ENCODE results near the gene FADS2. TPM values are rescaled to one million over a fixed set of nuclear protein-coding genes. Genes with fewer than 3 reads are reported as not detected.
A peak's percentile ranks its signal among the peaks of the same experiment; 100 is the strongest.

FADS2 gene
- total RNA-seq, 4 donors from 2014 or later = 7.8 to 40.1 (median 16.2) TPM

DNA sequence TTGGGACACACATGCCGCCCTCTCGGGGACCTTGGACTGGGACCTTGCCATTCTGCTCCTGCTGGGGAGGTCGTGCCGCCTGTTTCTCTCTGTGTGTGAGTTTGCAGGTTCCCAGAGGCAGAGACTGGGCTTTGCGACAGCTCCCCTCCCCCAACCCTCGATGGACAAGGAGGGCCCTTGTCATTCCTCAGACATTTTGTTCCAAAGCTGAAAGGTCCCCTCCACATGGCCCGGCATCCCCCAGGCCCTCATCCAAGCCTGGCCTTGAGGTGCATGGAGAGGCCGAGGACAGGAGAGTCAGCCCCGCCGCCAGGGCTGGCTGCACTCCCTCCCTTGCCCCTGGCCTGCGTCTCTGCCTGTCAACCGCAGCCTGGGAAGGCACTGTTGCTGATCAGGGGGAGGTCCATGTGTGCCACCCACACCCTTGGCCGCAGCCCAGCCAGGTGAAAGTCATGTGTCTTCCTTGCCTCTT is 25.6 kb downstream of the FADS2 start:
- no peak for ATAC-seq (ENCODE audit: low FRiP score)
- DNase-seq (ENCODE audit: low spot score) = no peak
- no peak for TF ChIP-seq CTCF (IDR thresholded peaks at IDR 0.05)

GRCh38 chr11:61854206-61854895 is 26.3 kb downstream of the FADS2 start:
- ATAC-seq (ENCODE audit: low FRiP score) (no peak), DNase-seq (ENCODE audit: low spot score) (no peak)
- no peak for TF ChIP-seq CTCF (IDR thresholded peaks at IDR 0.05)

- no peak for TF ChIP-seq CTCF (IDR thresholded peaks at IDR 0.05)
- ATAC-seq (ENCODE audit: low FRiP score) (no peak), DNase-seq (ENCODE audit: low spot score) (no peak)
These were observed 27.0 kb downstream of the FADS2 start for GRCh38 chr11:61854966-61855714.

- no peak for DNase-seq (ENCODE audit: low spot score)
- no peak for TF ChIP-seq CTCF (IDR thresholded peaks at IDR 0.05)
- no peak for ATAC-seq (ENCODE audit: low FRiP score)
These were observed 28.0 kb downstream of the FADS2 start for GRCh38 chr11:61855939-61856680.

- TF ChIP-seq CTCF (IDR thresholded peaks at IDR 0.05) = no peak
- DNase-seq (ENCODE audit: low spot score) (no peak), ATAC-seq (ENCODE audit: low FRiP score) (peak; percentile 68)
These were observed 32.2 kb downstream of the FADS2 start for GRCh38 chr11:61860054-61860903.

DNA sequence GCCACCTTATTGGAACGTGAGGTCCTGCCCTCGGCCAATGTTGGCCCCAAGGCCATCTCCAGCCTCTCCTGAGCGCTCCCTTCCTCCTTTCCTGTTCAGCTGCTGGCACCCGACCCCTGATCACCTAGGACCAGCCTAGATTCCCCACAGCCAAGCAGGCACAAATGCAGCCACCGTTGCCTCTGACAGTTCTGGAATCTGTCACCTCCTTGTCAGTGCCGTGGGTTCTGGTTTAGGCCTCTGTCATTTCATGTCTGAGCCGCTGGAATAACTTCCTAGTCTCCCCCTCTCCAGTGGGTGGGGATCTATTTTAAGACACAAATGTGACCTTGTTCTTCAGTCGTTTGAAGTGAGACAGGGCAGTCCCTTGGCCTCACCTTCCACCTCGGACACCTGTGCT is 33.5 kb downstream of the FADS2 start:
- no peak for DNase-seq (ENCODE audit: low spot score)
- no peak for TF ChIP-seq CTCF (IDR thresholded peaks at IDR 0.05)
- ATAC-seq (ENCODE audit: low FRiP score) = no peak

Data from omental fat pad (tissue), 4 donors.